CD14-positive monocyte (primary cell): ENCODE measurements around the gene RALGAPA2. TPM values are rescaled to one million over a fixed set of nuclear protein-coding genes. Genes with fewer than 3 reads are reported as not detected.

ENCODE experiments used
- DNase-seq, 3 donors: peaks; one replicate each; pipeline ENCODE4 v3.0.0-alpha.2; 2011 to 2022
- H2AFZ ChIP-seq: 2 replicates; pipeline ENCODE4 v1.6.0; 2012; ENCODE audit warnings: mild to moderate bottlenecking, low read depth, low read length, inconsistent platforms; ENCODE audit not compliant: insufficient read depth, poor library complexity, severe bottlenecking
- H3K27ac ChIP-seq, 2 donors: 1 replicate in 1 of 2; 2 replicates in 1 of 2; pipeline ENCODE4 v1.5.1; 2012 to 2013; ENCODE audit warnings: low read length in 2 of 2, control low read depth in 1 of 2, inconsistent platforms in 1 of 2, low read depth in 1 of 2, mild to moderate bottlenecking in 1 of 2
- H3K27me3 ChIP-seq, 2 donors: one replicate each; pipeline versions ENCODE4 v1.6.0 to v1.6.1; 2011 to 2013; ENCODE audit warnings: low read length in 2 of 2; ENCODE audit not compliant: control insufficient read depth in 2 of 2, insufficient read depth in 2 of 2
- H3K36me3 ChIP-seq, 2 donors: replicated peaks in 1 of 2; 1 replicate in 1 of 2; 2 replicates in 1 of 2; pipeline versions ENCODE4 v1.5.1 to v1.6.1; 2012 to 2013; ENCODE audit warnings: low read length in 2 of 2, control low read depth in 1 of 2, inconsistent platforms in 1 of 2, mild to moderate bottlenecking in 1 of 2; ENCODE audit not compliant: insufficient read depth in 2 of 2, control insufficient read depth in 1 of 2
- H3K4me1 ChIP-seq, 2 donors: 1 replicate in 1 of 2; 2 replicates in 1 of 2; pipeline versions ENCODE4 v1.5.1 to v1.6.1; 2012 to 2013; ENCODE audit warnings: low read length in 2 of 2, control low read depth in 1 of 2, inconsistent platforms in 1 of 2, mild to moderate bottlenecking in 1 of 2, moderate library complexity in 1 of 2; ENCODE audit not compliant: insufficient read depth in 2 of 2, control insufficient read depth in 1 of 2
- H3K4me2 ChIP-seq: replicated peaks from 2 replicates; pipeline ENCODE3; 2012; ENCODE audit warnings: low read length, moderate library complexity, mild to moderate bottlenecking; ENCODE audit not compliant: poor library complexity, severe bottlenecking; ENCODE audit errors: extremely low read depth
- H3K4me3 ChIP-seq, 3 experiments: fragments of 200-600 bp in 1 of 3; sonication (generic) in 1 of 3; replicated peaks in 1 of 3; 1 replicate in 2 of 3; 2 replicates in 1 of 3; pipeline ENCODE4 v1.5.1; 2011 to 2013; ENCODE audit warnings: low read length in 3 of 3, mild to moderate bottlenecking in 3 of 3, control low read depth in 2 of 3, low read depth in 2 of 3, inconsistent platforms in 1 of 3, moderate library complexity in 1 of 3
- H3K79me2 ChIP-seq: 2 replicates; pipeline ENCODE4 v1.6.0; 2012; ENCODE audit warnings: mild to moderate bottlenecking, control low read depth, inconsistent platforms, low read length, moderate library complexity; ENCODE audit not compliant: insufficient read depth
- H3K9ac ChIP-seq: 2 replicates; pipeline ENCODE4 v1.6.0; 2017; ENCODE audit warnings: low read length, mild to moderate bottlenecking; ENCODE audit not compliant: insufficient read depth, poor library complexity, severe bottlenecking
- H3K9me3 ChIP-seq, 2 donors: replicated peaks in 1 of 2; 1 replicate in 1 of 2; 2 replicates in 1 of 2; pipeline versions ENCODE4 v1.5.1 to v1.6.1; 2012 to 2013; ENCODE audit warnings: low read length in 2 of 2, control low read depth in 1 of 2; ENCODE audit not compliant: control insufficient read depth in 1 of 2, insufficient read depth in 1 of 2
- H4K20me1 ChIP-seq: 2 replicates; pipeline ENCODE4 v1.6.0; 2012; ENCODE audit warnings: mild to moderate bottlenecking, low read length, control low read depth, moderate library complexity; ENCODE audit not compliant: insufficient read depth
- H3K27ac Mint-ChIP-seq, 7 donors: one replicate each; pipeline ENCODE4 v1.8.0; 2020; ENCODE audit warnings: mild to moderate bottlenecking in 7 of 7, mixed read lengths in 7 of 7, moderate library complexity in 6 of 7, inconsistent platforms in 2 of 7
- H3K27me3 Mint-ChIP-seq, 3 donors: one replicate each; pipeline ENCODE4 v1.8.0; 2021 to 2022; ENCODE audit warnings: low read depth in 3 of 3, mild to moderate bottlenecking in 3 of 3, mixed read lengths in 3 of 3, moderate library complexity in 3 of 3, inconsistent platforms in 1 of 3
- H3K36me3 Mint-ChIP-seq, 2 donors: one replicate each; pipeline ENCODE4 v1.8.0; 2020; ENCODE audit warnings: mixed read lengths in 2 of 2, inconsistent platforms in 1 of 2, mild to moderate bottlenecking in 1 of 2
- H3K4me1 Mint-ChIP-seq: one replicate; pipeline ENCODE4 v1.8.0; 2020; ENCODE audit warnings: mild to moderate bottlenecking, mixed read lengths
- H3K4me3 Mint-ChIP-seq, 2 donors: one replicate each; pipeline ENCODE4 v1.8.0; 2020; ENCODE audit warnings: mild to moderate bottlenecking in 2 of 2, mixed read lengths in 2 of 2, moderate library complexity in 1 of 2
- H3K9me3 Mint-ChIP-seq, 7 donors: one replicate each; pipeline ENCODE4 v1.8.0; 2020 to 2022; ENCODE audit warnings: mixed read lengths in 7 of 7, mild to moderate bottlenecking in 6 of 7, moderate library complexity in 6 of 7, inconsistent platforms in 2 of 7
- CTCF ChIP-seq: fragments of 200-600 bp; IDR thresholded peaks from one replicate; pipeline ENCODE4 v1.8.0; 2022; ENCODE audit warnings: antibody characterized with exemption, mild to moderate bottlenecking
- WGBS: methylation state at CpG from one replicate; pipeline ENCODE4 v1.1.5; 2013; ENCODE audit warnings: missing lambda C conversion rate; ENCODE audit not compliant: insufficient coverage; 5-methylcytosine and 5-hydroxymethylcytosine counted together
- intact Hi-C, 2 donors: fragments of 100-400 bp; cut with micrococcal nuclease; formaldehyde crosslinking; loops; one replicate each; pipeline versions ENCODE4 v1.15.0 to v1.15.1; 2023
- polyA plus RNA-seq, 3 donors: library from polyadenylated mRNA; depleted of rRNA in 1 of 3; unstranded in 2 of 3; stranded (reverse) in 1 of 3; fragments of 300-500 nt in 2 of 3; fragments of >200 nt in 1 of 3; fragmentation: Illumina TruSeq in 2 of 3; gene quantifications; 1 replicate in 2 of 3; 2 replicates in 1 of 3; pipeline ENCODE4 v1.2.3, GENCODE V29; 2012 to 2021

RALGAPA2 gene
- polyA plus RNA-seq, 3 donors = 6.2 to 13.0 (median 8.9) TPM

- Mint-ChIP-seq H3K27ac (peak overlapping the region in 2 of 7 donors; percentile 10 to 20), H3K4me3 (no peak overlapping the region), H3K36me3 (peaks cover 71 to 83% of the 10 kb centered on the region in 2 donors), H3K4me1 (peaks cover 11% of the 10 kb centered on the region), H3K9me3 (no peaks in the 10 kb centered on the region), H3K27me3 (no peaks in the 10 kb centered on the region)
- intact Hi-C loops = loop anchor here in 1 of 2 donors (10.0 kb wide), 1 partner anchor 317 kb away; no protein-coding TSS in a partner anchor
- WGBS = no CpG with 5 or more reads among the region's 3 CpGs
- no peak for TF ChIP-seq CTCF
- Histone ChIP-seq H3K4me3 (no peak overlapping the region), H3K36me3 (peaks cover 19 to 85% of the 10 kb centered on the region in 2 donors), H3K4me1 (peaks cover 0 to 5% of the 10 kb centered on the region in 2 donors), H2AFZ (no peak overlapping the region), H3K27me3 (no peaks in the 10 kb centered on the region), H3K79me2 (no peaks in the 10 kb centered on the region), H4K20me1 (no peaks in the 10 kb centered on the region), H3K9me3 (no peaks in the 10 kb centered on the region), H3K27ac (no peak overlapping the region), H3K9ac (no peak overlapping the region), H3K4me2 (no peak overlapping the region)
- DNase-seq = no peak
Measured at GRCh38 chr20:20401991-20402390, 310.5 kb downstream of the RALGAPA2 start.

- H3K4me2 ChIP-seq = no peak overlapping the region
- no peaks in the 10 kb centered on the region for H3K79me2 ChIP-seq
- H3K4me3 ChIP-seq = no peak overlapping the region
- no peak overlapping the region for H3K9ac ChIP-seq
- peak in 2 of 3 donors; percentile 3 to 21 for DNase-seq
- no peak overlapping the region for H2AFZ ChIP-seq
- Mint-ChIP-seq H3K4me1 (peaks cover 16% of the 10 kb centered on the region), H3K27ac (peak overlapping the region in 3 of 7 donors; percentile 13 to 55 (median 23)), H3K4me3 (no peak overlapping the region), H3K36me3 (peaks cover 70 to 86% of the 10 kb centered on the region in 2 donors), H3K27me3 (no peaks in the 10 kb centered on the region), H3K9me3 (no peaks in the 10 kb centered on the region)
- intact Hi-C loops = loop anchor here in 1 of 2 donors (10.0 kb wide), 1 partner anchor 315 kb away; no protein-coding TSS in a partner anchor
- H3K4me1 ChIP-seq = peaks cover 4 to 9% of the 10 kb centered on the region in 2 donors
- H3K9me3 ChIP-seq = no peaks in the 10 kb centered on the region
- no peaks in the 10 kb centered on the region for H3K27me3 ChIP-seq
- no peak for TF ChIP-seq CTCF
- no peaks in the 10 kb centered on the region for H4K20me1 ChIP-seq
- no peak overlapping the region for H3K27ac ChIP-seq
- H3K36me3 ChIP-seq = peaks cover 26 to 84% of the 10 kb centered on the region in 2 donors
- WGBS = 89% methylated on average over 10 of the region's 13 CpGs
Measured at GRCh38 chr20:20399531-20400500, 312.6 kb downstream of the RALGAPA2 start.
